Measurements from ENCODE around the gene ABCC4.

The ABCC4 gene

DNA sequence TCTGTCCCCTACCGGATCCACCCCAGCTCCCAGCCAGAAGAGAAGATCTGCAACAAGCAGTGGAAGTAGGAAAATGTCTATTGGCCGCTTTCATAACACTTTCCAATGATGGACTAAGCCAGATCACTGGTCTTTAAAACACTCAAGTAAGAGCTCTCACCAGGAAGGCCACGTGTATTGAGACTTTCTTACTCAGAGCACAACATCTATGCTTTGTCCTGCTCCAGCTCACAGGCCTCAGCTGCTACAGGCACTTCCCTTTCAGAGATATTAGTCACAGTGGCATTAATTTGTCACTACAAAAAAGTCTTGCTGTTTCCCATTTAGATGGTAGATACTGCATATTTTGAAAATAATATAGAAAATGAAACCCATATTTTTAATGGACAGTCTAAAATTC is 164.2 kb downstream of the ABCC4 start:
- peak; percentile 28 for DNase-seq (ENCODE audit: low spot score)
- no peak for TF ChIP-seq CTCF (IDR thresholded peaks at IDR 0.05; ENCODE audit: extremely low read depth, missing control alignments)

DNA sequence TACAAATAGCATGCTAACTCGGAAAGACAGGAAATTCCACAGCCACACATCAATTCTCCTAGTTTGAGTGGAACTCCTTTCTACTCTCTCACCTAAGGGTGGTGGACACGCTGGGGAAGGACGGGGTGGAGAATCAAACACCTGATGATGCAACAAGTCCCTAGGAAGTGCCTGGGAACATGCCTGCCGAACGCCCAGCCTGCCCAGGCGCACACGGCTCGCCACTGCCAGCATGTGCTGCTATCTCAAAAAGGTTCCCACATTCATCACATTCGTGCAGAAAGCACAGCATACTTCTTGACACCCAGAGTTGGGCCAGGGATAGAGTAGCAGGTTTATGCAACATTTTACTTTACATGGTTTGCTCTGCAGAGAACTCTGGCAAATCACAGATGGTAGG is 164.6 kb downstream of the ABCC4 start:
- no peak for TF ChIP-seq CTCF (IDR thresholded peaks at IDR 0.05; ENCODE audit: extremely low read depth, missing control alignments)
- no peak for DNase-seq (ENCODE audit: low spot score)

DNA sequence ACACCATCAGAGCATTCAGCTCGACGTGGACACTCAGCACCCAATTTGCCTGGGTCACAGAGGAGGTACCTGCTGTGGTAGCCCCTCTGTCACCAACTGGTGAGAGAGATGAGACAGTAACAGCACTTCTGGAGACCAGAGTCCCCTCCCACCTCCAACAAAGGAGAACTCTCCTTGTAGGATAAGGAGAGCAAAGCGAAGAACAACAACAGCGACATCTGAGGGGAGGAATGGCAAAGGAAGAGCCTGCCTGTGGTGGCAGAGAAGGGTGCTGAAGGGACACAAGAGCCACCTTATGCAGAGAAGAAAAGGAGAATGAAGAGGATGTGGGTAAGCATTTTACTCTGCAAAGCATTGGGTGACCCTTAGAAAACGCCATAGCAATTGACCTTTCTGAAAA is 167.8 kb downstream of the ABCC4 start:
- DNase-seq (ENCODE audit: low spot score) = no peak
- no peak for TF ChIP-seq CTCF (IDR thresholded peaks at IDR 0.05; ENCODE audit: extremely low read depth, missing control alignments)

- TF ChIP-seq CTCF (IDR thresholded peaks at IDR 0.05; ENCODE audit: extremely low read depth, missing control alignments) = no peak
Observed at GRCh38 chr13:95129004-95129403, 172.2 kb downstream of the ABCC4 start.

GRCh38 chr13:95128045-95128643 is 173.1 kb downstream of the ABCC4 start:
- no peak for TF ChIP-seq CTCF (IDR thresholded peaks at IDR 0.05; ENCODE audit: extremely low read depth, missing control alignments)
- no peak for DNase-seq (ENCODE audit: low spot score)

More at GRCh38 chr13:95129004-95129403, 172.2 kb downstream of the ABCC4 start:
- no peak for DNase-seq (ENCODE audit: low spot score)

- no peak for TF ChIP-seq CTCF (IDR thresholded peaks at IDR 0.05; ENCODE audit: extremely low read depth, missing control alignments)
- DNase-seq (ENCODE audit: low spot score) = no peak
Observed at GRCh38 chr13:95124959-95125358, 176.3 kb downstream of the ABCC4 start.

DNA sequence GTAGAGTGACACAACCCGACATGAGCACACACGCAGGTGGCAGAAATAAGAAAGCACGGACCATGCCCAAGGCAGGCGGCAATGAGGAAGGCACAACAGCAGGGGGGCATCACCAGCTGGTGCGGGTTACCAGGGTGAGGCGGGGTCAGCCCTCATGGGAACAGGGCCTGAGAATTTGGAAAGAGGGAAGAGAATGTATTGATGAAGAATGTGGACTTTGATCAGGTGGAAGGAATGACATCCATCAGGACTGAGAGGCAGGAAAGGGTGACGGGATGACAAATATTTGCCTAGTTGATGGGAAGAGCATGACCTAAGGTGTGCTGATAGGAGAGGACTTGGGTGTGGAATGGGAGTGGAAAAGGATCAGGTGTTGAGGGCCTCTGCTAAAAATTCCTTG is 177.5 kb downstream of the ABCC4 start:
- DNase-seq (ENCODE audit: low spot score) = no peak
- TF ChIP-seq CTCF (IDR thresholded peaks at IDR 0.05; ENCODE audit: extremely low read depth, missing control alignments) = no peak

Data from GM20000 (cell line).